HG02571 (cell line): ENCODE data around the gene GRIFIN.

Experiments used
- ATAC-seq: cut with Tn5 transposase; IDR thresholded peaks from one replicate; pipeline ENCODE4 v1.9.1; 2021; ENCODE audit warnings: mild to moderate bottlenecking, moderate library complexity; ENCODE audit not compliant: unreplicated experiment

Gene GRIFIN

DNA sequence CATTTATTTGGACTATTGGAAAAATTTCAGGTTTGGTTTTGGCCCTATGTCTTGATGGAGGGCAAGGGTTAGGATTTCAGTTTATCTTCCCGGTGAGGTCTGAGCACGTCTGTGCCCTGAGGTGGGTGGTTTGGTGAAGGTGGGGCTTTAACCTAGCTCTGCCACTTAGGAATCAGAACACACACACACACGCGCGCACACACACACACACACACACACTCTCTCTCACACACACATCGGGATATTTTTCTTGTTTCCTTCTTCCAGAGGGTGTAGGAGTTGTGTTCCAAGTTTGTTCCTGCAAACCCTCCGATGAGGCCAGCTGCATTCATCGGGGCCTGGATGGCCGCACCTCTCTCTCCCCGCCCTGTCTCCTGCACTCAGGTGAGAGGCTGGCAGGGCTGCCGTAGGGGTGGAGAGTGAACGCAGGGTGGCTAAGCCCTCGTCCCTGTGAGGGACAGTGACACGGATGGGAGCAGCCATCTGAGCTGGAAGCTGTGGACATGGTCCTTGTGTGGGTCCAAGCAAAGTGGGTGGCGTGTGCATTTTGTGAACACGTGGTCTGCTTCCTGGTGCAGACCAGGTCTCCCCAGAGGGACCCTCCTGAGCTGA lies 38.6 kb downstream of the GRIFIN start:
- no peak for ATAC-seq

GRCh38 chr7:2437136-2437535 lies 39.1 kb downstream of the GRIFIN start:
- ATAC-seq: no peak

DNA sequence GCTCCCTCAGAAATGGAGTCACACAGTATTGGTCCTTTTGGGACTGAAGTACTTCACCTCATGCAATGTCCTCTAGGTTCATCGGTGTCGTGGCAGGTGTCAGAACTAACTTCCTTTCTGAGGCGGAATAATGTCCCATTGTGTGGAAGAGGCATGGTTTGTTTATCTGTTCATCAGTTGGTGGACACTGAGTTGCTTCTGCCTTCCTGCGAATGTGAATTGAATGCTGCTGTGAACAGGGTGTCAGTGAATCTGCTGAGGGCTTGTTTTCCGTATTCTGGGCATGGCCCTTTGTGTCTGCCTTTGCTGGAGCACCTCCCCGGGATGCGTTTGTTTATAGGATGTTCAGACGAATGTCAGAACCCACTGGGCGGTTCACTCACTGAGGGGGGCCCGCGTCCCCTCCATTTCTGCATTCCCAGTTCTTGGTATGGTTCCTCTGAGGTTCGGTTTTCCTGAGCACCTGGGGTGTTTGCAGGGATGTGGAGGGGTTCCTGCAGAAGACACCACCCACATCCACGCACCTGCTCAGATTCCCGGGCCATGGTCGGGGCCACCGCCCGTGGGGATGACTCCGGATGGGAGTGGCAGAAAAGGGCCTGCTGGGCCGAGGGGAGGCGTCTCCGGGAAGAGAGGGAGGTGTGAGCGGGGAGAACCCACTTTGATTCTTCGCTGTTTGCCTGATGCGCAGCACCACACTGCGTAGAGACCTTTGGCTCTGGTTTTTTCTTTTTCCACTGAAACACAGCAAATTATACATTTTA lies 39.7 kb downstream of the GRIFIN start:
- ATAC-seq: no peak

DNA sequence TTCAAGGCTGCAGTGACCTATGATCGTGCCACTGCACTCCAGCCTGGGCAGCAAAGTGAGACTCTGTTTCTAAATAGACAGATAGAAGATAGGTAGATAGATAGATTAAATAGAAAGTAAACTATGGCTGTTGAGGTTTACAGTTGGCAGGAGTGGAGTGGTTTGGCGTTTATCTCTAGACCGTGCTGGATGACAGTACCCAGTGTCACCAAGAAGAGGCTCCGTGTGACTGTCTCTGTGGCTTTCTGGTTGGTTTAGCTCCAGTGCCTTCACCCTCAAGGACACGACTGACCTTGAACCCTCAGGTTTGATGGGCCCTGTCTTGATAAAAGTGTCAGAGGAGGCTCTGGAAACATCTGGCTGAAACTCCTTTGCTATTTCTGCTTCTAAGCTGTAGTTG lies 41.1 kb downstream of the GRIFIN start:
- no peak for ATAC-seq

- no peak for ATAC-seq
These were observed 42.3 kb downstream of the GRIFIN start for GRCh38 chr7:2433713-2434550.

- no peak for ATAC-seq
These were observed 43.1 kb downstream of the GRIFIN start for GRCh38 chr7:2432910-2433712.

GRCh38 chr7:2431260-2431867 lies 44.8 kb downstream of the GRIFIN start:
- no peak for ATAC-seq

- ATAC-seq: no peak
These were observed 50.4 kb downstream of the GRIFIN start for GRCh38 chr7:2425749-2426148.
